Hypothalamus (tissue), 51 donors: ENCODE measurements around the gene PDE11A.

ENCODE experiments used
- DNase-seq, 51 donors: peaks; one replicate each; lab custom pipeline; 2025; lab: John Stamatoyannopoulos, UW

The PDE11A gene

DNA sequence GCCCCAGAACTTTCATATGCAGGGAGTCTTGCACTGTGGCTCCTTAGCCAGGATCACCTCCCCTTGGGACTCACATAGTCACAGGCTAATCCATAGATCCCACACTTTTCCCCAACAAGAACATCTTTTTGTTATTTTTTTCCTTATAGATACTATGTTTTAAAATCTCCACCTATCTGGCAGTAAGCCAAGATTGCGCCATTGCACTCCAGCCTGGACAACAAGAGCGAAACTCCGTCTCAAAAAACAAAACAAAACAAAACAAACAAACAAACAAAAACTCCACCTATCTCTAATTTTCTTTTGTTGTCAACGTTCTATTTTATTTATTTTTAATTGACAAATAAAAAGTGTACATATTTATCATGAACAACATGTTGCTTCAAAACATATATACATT lies 141.7 kb downstream of the PDE11A start:
- DNase-seq: no peak

GRCh38 chr2:177929662-177930522 lies 142.7 kb downstream of the PDE11A start:
- DNase-seq: no peak

GRCh38 chr2:177923323-177923722 lies 149.3 kb downstream of the PDE11A start:
- DNase-seq: no peak

- DNase-seq: no peak
Measured at GRCh38 chr2:177921726-177922125, 150.9 kb downstream of the PDE11A start.

GRCh38 chr2:177917169-177917568 lies 155.4 kb downstream of the PDE11A start:
- no peak for DNase-seq

DNA sequence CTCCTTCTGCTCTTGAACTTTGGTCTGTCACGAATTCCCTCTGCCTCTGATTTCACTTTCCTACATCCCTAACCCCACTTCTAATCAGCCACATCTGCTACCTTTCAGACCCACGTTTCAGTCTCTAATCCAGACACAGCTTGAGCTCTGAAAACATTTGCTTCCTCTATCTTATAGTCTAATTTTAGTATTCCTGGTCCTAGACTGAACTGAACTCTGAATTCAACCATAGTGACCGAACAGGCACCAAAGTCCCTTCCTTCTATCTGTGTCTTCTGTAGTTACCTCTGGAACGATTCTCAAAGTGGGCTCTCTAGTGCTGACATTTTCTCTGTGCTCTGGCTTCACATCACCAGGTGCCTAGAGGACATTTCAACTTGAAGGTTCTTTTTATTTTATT lies 156.2 kb downstream of the PDE11A start:
- DNase-seq: no peak

GRCh38 chr2:177914247-177914646 lies 158.3 kb downstream of the PDE11A start:
- no peak for DNase-seq

DNA sequence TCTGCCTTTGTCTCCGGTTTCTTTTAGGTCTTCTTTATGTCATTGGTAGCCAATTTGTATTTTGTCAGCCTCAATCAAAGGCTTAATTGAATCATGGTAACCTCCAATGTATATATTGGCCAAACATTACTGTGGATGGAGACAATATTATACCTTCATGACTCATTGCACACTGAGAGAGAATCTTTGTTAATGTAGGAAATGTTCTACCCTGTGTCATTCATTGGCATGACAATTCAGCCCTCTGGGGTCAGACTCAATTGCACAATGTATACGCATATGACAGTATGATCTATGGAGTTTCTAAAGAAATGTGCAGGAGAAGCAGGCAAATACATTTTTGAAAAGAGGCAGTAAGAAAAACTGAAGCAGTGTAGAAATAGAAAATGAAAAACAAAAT lies 162.6 kb downstream of the PDE11A start:
- no peak for DNase-seq

DNA sequence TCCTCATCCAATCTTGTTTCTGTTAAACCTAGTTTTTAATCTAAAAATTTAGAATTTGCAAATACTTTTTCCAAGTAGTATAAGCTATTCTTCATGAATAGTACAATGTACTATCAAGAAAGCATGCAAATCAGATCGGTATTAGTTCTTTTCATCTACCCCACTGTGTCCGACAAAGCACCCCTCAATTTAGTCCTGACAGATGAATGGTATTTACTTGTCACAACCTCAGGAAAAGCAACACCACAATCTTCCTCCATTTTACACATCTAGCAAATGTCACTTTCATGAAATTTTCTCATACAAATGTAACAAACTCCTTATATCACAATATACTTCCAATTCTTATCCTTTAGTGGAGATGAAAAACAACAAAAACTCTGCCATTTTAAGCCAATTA lies 163.8 kb downstream of the PDE11A start:
- no peak for DNase-seq

- no peak for DNase-seq
Measured at GRCh38 chr2:177908182-177908581, 164.4 kb downstream of the PDE11A start.

GRCh38 chr2:177906041-177906718 lies 166.4 kb downstream of the PDE11A start:
- peak in 35 of 51 donors; percentile 0 to 59 (median 13) for DNase-seq

DNA sequence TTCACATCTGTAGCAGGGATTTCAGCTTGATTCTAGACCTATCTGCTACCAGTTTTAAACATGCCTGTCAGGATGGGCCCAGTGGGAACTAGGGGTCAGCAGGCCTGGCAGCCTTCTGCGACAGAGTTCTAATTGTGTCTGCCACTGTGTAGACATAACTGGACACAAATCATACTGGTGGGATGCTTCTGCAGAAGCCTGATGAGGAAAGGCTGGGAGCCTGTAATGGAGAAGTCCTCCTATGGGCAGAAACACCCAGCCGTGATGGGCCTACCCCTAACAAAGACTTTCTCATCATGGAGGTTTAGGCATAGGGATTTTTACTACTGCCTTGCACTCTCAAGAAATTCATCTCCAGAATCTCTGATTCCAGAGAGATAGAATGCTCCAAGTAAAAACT lies 166.9 kb downstream of the PDE11A start:
- DNase-seq: no peak

- no peak for DNase-seq
Measured at GRCh38 chr2:177902395-177903163, 170.0 kb downstream of the PDE11A start.

DNA sequence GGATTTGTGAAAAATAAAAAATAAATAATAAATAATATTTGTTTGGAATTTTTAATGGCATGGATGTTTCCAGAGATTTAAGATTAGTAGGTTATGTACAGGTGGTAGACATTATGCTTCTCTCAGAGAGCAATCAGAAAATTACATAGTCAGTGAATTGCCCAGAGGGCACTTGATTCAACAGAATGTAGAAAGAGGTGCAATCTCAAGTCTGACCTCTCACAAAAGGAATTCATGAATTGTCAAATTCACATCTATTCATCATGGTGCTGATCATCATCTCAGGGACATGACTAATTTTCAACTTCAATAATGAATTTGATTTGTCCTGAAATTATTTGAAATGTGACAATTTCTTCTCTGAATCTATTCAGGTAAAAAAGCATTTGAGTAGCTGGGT lies 172.5 kb downstream of the PDE11A start:
- no peak for DNase-seq

DNA sequence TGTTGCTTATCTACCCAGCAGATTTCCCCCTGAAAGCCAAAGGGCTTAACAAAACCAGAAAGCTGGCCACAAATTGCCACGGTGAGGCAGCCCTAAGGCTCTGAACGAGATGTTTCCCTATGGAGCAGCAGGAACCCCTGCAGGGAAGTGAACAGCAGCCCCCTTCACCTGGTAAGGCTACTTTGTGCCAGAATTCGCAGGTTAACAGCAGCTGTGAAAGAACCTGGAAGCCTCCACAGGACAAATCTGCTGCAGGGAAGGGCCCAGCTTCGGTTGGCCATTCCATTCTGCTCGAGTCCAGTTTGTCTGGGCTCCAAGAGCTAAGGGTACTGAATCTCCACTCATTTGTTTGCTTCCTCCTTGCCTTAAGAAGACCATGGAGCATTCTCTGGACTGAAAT lies 175.3 kb downstream of the PDE11A start:
- DNase-seq: no peak

DNA sequence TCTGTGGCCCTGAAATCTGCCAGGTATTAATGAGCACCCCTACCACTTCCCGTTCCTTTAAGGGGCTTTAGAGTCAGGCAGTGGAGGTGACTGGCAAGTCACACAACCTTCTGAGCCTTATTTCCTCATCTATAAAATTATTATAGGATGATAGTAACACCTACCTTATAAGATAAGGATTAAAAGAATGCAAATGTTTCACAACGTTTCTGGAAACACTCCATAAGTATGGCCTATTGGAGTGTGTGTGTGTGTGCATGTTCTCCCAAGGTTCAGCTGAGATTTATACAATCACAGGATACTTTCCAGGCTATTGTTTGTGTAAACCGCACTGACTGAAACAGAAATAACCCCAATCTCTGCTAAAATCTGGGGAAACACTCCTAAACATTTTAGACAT lies 176.0 kb downstream of the PDE11A start:
- no peak for DNase-seq

DNA sequence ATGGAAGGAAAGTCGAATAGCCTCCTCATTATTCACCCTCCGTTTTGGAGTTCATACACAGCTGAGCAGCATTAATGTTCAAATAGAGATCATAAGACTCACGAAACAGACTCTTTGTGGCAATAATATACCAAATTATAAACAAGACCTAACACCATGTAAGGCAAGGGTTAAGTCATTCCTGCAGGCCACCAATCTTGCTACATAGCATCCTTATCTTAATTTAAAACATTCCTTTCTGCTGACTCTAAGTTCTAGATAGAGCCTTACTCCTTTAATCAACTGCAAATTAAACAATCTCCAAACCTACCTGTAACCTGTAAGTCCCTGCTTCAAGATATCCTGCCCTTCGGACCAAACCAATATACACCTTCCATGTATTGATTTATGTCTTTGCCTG lies 178.0 kb downstream of the PDE11A start:
- DNase-seq: no peak

GRCh38 chr2:177893880-177894279 lies 178.7 kb downstream of the PDE11A start:
- no peak for DNase-seq

- no peak for DNase-seq
Measured at GRCh38 chr2:177891533-177891932, 181.0 kb downstream of the PDE11A start.

- no peak for DNase-seq
Measured at GRCh38 chr2:177889818-177890460, 182.6 kb downstream of the PDE11A start.

DNA sequence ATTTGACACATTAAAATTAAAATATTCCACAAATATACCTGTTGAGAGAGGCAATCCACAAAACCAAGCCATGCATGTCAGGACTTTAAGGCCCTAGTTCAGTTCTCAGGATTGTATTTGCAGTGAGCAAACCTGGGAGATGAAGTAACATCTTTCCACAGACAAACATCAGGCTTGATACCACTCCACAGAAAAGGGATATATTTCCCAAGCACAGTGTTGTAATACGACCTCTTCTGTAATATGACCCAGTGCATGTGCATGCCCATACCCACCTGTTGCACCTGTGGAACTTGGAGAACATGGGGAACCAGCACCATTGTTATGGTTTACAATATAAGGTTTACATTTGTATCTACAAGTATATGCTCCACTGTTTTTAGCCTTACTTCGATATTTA lies 184.0 kb downstream of the PDE11A start:
- DNase-seq: no peak
